ENCODE results near the gene GALNTL6.
"Not testable (repeated sequence)": the region's sequence is repeated elsewhere in the genome, so short reads cannot be mapped to it uniquely, and the experiment has no call there.

Gene GALNTL6

GRCh38 chr4:172865531-172866127 lies 1052.4 kb downstream of the GALNTL6 start:
- no peak for DNase-seq (ENCODE audit: low read depth in 2 of 2)

- DNase-seq (ENCODE audit: low read depth in 2 of 2): no peak
Measured at GRCh38 chr4:172866421-172866820, 1053.2 kb downstream of the GALNTL6 start.

GRCh38 chr4:172867835-172868234 lies 1054.6 kb downstream of the GALNTL6 start:
- no peak for DNase-seq (ENCODE audit: low read depth in 2 of 2)

- no peak for DNase-seq (ENCODE audit: low read depth in 2 of 2)
Measured at GRCh38 chr4:172868271-172868670, 1055.1 kb downstream of the GALNTL6 start.

GRCh38 chr4:172869621-172870268 lies 1056.5 kb downstream of the GALNTL6 start:
- DNase-seq (ENCODE audit: low read depth in 2 of 2): no peak

GRCh38 chr4:172871381-172871780 lies 1058.2 kb downstream of the GALNTL6 start:
- DNase-seq (ENCODE audit: low read depth in 2 of 2): no peak

- no peak for DNase-seq (ENCODE audit: low read depth in 2 of 2)
Measured at GRCh38 chr4:172874944-172875343, 1061.7 kb downstream of the GALNTL6 start.

- DNase-seq (ENCODE audit: low read depth in 2 of 2): no peak
Measured at GRCh38 chr4:172876394-172876793, 1063.2 kb downstream of the GALNTL6 start.

- DNase-seq (ENCODE audit: low read depth in 2 of 2): no peak
Measured at GRCh38 chr4:172881645-172882044, 1068.4 kb downstream of the GALNTL6 start.

- DNase-seq (ENCODE audit: low read depth in 2 of 2): not testable (repeated sequence)
Measured at GRCh38 chr4:172887358-172887757, 1074.2 kb downstream of the GALNTL6 start.

GRCh38 chr4:172887959-172888358 lies 1074.8 kb downstream of the GALNTL6 start:
- no peak for DNase-seq (ENCODE audit: low read depth in 2 of 2)

- DNase-seq (ENCODE audit: low read depth in 2 of 2): no peak
Measured at GRCh38 chr4:172892300-172892699, 1079.1 kb downstream of the GALNTL6 start.

GRCh38 chr4:172895699-172896098 lies 1082.5 kb downstream of the GALNTL6 start:
- DNase-seq (ENCODE audit: low read depth in 2 of 2): no peak

- DNase-seq (ENCODE audit: low read depth in 2 of 2): no peak
Measured at GRCh38 chr4:172897046-172897445, 1083.8 kb downstream of the GALNTL6 start.

GRCh38 chr4:172898715-172899114 lies 1085.5 kb downstream of the GALNTL6 start:
- no peak for DNase-seq (ENCODE audit: low read depth in 2 of 2)

GRCh38 chr4:172899861-172900260 lies 1086.7 kb downstream of the GALNTL6 start:
- no peak for DNase-seq (ENCODE audit: low read depth in 2 of 2)

GRCh38 chr4:172900900-172901299 lies 1087.7 kb downstream of the GALNTL6 start:
- no peak for DNase-seq (ENCODE audit: low read depth in 2 of 2)

- not testable (repeated sequence) for DNase-seq (ENCODE audit: low read depth in 2 of 2)
Measured at GRCh38 chr4:172912468-172912867, 1099.3 kb downstream of the GALNTL6 start.

GRCh38 chr4:172917403-172917802 lies 1104.2 kb downstream of the GALNTL6 start:
- not testable (repeated sequence) for DNase-seq (ENCODE audit: low read depth in 2 of 2)

GRCh38 chr4:172919269-172919668 lies 1106.1 kb downstream of the GALNTL6 start:
- DNase-seq (ENCODE audit: low read depth in 2 of 2): no peak

GRCh38 chr4:172927096-172927814 lies 1114.1 kb downstream of the GALNTL6 start:
- DNase-seq (ENCODE audit: low read depth in 2 of 2): no peak

GRCh38 chr4:172928347-172928746 lies 1115.1 kb downstream of the GALNTL6 start:
- DNase-seq (ENCODE audit: low read depth in 2 of 2): no peak

Data from stimulated activated CD4-positive, alpha-beta T cell treated with anti-CD3 and anti-CD28 coated beads, Interleukin-15, amount 100 ng/mL, for 48 hours (primary cell).